ENCODE data around the gene ACBD3. TPM values are rescaled to one million over a fixed set of nuclear protein-coding genes. Genes with fewer than 3 reads are reported as not detected.

The ACBD3 gene
- total RNA-seq, 1 experiment from 2014 or later = 59.0 TPM

DNA sequence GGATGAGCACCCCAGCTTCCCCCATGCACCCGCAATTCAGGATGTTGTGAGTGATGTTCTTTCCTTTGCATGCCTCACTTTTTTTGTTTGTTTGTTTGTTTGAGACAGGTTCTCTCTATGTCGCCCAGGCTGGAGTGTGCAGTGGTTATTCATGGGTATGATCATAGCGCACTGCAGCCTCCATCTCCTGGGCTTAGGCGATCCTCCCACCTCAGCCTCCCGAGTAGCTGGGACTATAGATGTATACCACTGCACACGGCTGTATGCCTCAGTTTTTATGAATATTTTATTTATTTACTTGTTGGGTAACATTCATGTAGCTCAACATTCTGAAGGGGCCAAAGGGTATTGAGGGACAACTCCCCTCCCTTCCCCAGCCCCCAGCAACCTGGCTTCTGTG, 69.2 kb downstream of the ACBD3 start:
- no peak for DNase-seq (ENCODE audit: extremely low read depth, low read depth)

DNA sequence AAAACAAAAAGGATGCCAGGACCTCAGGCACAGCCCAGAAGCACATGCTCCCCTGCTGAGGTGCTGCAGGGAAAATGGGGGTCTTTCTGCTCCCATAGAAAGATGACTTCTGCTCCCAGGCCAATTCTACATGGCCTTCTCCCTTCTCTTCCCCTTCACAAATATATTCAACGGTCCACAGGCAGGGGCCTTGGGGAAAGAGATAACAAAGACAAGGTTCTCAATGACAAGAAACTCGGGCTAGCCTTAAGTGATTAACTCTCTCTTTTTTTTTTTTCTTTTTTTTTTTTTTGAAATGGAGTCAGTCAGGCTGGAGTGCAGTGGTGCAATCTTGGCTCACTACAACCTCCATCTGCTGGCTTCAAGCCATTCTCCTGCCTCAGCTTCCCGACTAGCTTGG, 69.9 kb downstream of the ACBD3 start:
- no peak for DNase-seq (ENCODE audit: extremely low read depth, low read depth)

DNA sequence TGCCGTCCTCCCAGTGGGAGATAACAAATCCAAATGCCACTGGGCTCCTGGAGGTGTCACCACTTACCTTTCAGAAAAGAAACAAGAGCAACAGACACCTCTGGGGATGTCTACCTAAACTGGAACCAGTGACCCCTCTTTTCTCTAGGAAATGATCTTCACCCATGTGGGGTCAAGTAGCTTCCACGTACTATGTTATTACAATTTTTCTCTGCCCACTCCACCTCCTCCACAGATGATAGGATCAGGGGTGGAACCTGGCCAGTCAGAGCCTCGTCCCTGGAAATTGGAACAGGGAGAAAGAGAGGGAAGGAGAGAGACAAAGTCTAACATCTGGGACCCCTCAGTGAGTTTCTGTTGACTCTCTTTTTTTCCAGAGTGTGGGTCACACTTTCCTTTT, 73.9 kb downstream of the ACBD3 start:
- DNase-seq (ENCODE audit: extremely low read depth, low read depth) = no peak

DNA sequence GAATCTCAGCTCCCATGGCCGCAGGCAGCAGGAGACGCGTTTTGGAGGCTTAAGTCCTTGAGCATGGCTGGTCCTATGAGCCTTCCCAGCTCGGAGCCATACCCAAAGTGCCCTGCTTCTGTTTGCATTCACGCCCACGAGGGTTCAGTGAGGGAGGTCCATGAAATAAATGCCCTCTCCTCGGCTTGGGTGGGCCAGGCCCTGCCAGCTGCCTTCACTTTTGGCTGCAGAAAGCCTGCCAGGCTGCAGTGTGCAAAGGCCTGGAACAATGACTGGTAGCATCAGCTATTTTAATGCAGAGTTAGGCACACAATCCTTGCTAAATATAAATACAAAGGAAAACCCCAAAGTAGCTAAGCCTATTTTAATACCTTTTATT, 74.7 kb downstream of the ACBD3 start:
- no peak for DNase-seq (ENCODE audit: extremely low read depth, low read depth)

DNA sequence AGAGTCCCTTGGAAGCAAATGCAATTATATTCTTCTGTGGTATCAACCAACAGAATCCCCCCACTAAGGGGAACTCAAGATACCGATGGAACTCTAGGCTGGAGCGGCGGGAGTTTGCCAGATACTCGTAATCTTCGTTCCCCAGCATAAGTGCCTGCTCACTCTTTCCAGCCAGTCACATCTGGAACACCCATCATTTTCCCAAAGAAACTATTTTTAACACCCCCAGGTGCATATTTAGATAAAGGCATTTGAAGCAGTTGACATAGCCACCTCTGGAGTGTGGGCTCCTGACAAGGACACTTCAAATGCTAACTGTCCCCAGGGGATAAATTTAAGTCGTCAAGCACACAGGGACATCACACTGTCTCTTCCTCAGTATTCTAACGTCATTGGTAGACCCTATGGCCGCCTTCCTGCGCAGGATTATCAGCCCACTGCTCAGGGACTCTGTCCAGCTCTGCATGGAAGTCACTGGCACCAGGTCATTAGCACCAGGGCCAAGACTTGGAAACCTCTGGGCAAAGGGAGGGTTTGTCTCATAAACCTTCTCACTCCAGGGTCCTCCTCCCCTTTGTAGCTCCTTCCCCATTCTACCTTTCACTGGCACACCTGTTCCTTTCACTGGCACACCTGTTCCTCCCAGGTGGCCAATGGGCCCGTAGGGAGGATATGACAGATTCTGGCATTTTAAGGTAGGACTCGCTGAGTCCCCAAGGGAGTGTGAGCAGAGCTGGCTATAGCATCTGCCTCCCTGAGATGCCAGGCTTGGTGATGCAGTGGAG, 75.3 kb downstream of the ACBD3 start:
- DNase-seq (ENCODE audit: extremely low read depth, low read depth) = no peak

DNA sequence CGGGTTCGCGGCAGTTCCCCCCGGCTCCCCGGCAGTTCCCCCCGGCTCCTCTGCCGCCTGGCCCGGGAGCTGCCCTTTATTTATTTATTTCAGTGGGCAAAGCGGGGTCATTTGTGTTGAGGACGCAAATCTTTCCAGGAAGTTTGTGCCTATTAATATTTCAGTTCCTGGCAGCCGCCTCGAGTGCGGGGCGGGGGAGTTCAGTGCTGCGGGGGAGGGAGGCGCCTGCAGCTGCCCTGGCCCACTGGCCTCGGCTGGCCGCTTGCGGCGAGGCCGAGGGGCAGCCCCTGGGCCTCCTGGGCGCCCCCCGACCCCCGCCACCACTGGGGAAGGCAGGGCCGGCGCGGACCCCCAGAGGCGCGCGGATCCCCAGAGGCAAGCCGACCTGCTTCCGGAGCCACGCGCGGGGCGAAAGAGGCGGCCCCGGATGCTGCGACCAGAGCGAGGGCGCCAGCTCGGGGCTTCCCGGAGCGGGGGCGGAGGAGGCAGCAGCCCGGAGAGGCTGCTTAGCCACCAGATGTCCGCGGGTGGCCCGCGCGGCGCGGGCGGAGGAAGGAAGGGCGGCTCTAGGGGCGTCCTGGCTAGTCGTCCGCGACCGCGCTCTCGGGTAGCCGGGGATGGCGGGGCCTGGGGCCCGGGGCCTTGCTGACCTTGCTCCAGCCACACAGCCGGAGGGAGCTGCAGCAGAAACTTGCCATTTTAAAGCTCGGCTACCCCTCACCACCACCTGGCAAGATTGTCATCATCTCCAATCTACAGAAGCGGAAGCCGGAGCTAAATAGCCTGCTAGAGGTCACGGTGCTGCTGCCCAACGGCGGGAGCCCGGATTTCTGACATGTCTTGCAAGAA, 76.1 kb downstream of the ACBD3 start:
- DNase-seq (ENCODE audit: extremely low read depth, low read depth) = peak; percentile 41

DNA sequence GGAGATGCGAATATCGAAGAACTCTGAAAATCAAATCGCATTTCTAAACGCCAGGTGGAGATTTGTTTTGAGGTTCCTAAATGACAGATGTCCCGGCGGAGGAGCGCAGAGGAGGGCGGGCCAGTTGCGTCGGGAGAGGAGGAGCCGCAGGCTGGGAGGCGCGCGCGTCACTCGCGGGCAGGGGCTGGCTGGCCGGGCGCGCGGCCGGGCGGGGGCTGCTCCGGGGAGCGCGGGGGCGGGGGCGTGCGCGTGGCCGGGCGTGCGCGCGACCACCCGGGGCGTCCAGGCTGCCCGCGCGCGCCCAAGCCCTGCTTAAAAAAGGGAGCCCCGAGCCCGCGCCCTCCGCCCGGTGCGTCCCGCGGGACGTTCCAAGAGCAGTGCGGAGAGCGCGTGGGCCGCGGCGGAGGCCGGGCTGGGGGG, 76.7 kb downstream of the ACBD3 start:
- peak; percentile 77 for DNase-seq (ENCODE audit: extremely low read depth, low read depth)

DNA sequence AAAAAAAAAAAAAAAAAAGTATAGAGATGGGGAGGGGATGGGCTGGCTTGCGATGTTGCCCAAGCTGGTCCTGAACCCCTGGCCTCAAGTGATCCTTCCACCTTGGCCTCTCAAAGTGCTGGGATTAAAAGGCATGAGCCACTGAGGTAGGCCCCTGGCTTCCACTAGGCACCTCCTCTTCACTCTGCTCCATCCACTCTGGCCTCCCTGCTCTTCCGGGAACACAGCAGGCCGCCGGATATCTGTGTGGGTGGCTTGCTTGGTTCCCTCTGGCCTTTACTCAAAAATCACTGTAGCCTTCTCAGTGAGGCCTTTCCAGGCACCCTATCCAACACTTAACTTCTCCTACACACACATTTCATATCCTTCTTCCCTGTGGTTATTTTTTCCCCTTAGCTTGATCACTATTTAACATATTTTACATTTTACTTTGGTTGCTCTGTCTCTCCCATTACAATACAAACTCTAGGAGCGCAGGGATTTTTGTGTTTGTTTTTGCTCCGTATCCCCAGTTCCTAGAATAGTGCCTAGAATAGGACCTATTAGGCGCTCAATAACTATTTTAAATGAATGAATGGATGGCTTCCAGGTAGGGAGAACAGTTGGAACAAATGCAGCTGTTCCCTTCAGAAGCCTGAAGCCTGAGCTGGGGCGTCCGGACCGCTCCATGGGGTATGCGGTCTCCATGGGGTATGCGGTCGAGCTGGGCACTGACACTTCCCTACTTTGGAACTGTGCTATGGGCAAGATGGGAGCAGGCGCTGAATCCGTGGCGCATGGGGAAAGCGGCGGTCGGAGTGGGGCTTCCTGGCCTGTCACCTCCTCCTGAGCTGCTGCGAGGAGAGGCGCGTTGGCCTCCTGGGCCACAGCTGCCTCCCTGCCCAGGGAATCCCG, 77.4 kb downstream of the ACBD3 start:
- no peak for DNase-seq (ENCODE audit: extremely low read depth, low read depth)

DNA sequence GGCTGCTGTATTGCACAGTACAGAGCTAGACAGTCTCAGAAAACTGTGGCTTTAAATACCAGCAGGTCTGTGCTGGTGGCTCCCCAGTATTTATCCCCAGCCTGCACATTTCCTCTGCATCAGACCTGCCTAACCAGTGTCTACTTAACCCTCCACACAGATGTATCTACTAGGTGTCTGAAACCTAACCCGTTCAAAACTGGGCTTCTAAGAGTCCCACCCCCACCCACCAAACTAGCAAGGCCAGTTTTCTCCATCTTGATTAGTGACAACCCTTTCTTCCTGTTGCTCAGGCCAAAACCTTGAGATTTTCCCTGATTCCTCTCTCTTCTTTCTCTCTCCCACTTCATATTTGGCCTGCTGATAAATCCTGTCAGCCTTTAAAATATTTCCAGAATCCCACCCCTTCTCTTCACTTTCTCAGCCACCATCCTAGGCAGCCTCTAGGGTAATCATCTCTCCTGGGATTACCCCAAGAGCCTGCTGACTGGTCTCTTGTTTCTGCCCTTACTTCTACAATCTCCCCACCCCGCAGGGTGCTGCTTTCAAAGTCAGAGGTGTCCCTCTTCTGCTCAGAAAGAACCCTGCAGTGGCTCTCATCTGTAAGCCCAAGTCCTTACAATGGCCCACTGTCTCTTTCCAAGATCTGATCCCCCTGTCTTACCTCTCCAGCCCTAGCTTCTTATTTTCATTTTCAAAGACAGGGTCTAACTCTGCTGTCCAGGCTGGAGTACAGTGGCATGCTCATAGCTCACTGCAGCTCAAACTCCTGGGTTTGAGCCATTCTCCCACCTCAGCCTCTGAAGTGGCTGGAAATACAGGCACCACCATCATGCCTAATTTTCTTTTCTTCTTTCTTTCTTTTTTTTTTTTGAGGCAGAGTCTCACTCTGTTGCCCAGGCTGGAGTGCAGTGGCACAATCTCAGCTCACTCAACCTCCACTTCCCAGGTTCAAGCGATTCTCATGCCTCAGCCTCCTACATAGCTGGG, 78.8 kb downstream of the ACBD3 start:
- DNase-seq (ENCODE audit: extremely low read depth, low read depth) = no peak

DNA sequence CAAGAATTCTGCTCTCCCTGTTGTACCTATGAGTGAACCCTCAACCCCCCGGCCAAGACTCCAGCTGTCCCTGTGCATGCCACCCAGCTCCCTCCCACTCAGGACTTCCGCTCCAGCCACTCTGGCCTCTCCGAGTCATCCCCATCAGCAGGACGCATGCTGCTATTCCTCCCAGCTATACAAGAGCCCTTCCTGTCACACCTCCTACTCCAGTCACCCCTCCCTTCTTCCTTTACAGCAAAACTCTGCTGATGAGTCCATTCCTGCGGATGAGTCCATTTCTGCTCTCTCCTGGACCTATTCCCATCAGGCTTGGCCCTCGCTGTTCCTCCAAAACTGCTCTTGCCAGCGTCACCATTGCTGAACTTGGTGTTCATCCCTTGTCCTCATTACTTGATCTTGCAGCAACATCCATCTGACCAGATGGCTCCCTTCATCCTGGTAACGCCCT, 81.8 kb downstream of the ACBD3 start:
- no peak for DNase-seq (ENCODE audit: extremely low read depth, low read depth)

DNA sequence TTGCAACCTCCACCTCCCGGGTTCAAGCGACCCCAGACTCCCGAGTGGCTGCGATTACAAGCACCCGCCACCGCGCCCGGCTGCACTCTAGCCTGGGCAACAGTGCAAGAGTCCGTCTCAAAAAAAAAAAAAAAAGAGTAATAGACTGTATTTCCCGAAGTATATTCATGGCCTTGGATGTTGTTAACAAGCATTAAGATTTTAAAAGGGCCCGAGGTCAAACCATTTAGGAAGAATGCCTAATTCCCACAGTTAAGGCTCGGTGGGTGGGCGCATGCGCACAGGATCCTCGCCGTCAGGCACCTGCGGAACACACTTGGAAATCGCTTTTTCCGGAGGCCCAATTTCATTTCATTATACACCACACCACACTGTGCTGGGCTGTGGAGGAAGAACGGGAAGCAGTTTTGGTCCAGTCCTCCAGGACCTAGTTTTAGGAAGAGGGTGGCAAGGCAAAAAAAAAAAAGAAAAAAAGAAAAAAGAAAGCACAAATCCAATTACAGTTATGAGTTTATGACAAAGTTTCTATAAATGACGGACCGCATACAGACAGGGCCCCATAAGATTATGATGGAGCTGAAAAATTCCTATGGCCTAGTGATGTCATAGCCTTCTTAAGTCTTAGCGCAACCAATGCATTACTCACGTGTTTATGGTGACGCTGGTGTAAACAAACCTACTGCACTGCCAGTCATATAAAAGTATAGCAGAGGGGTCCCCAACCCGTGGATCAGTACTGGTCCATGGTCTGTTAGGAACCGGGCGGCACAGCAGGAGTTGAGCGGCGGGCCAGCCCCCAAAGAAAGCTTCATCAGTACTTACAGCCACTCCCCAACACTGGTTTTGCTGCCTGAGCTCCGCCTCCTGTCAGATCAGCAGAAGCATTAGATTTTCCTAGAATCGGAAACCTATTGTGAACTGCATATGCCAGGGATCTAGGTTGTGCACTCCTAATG, 85.8 kb downstream of the ACBD3 start:
- peak; percentile 33 for DNase-seq (ENCODE audit: extremely low read depth, low read depth)

DNA sequence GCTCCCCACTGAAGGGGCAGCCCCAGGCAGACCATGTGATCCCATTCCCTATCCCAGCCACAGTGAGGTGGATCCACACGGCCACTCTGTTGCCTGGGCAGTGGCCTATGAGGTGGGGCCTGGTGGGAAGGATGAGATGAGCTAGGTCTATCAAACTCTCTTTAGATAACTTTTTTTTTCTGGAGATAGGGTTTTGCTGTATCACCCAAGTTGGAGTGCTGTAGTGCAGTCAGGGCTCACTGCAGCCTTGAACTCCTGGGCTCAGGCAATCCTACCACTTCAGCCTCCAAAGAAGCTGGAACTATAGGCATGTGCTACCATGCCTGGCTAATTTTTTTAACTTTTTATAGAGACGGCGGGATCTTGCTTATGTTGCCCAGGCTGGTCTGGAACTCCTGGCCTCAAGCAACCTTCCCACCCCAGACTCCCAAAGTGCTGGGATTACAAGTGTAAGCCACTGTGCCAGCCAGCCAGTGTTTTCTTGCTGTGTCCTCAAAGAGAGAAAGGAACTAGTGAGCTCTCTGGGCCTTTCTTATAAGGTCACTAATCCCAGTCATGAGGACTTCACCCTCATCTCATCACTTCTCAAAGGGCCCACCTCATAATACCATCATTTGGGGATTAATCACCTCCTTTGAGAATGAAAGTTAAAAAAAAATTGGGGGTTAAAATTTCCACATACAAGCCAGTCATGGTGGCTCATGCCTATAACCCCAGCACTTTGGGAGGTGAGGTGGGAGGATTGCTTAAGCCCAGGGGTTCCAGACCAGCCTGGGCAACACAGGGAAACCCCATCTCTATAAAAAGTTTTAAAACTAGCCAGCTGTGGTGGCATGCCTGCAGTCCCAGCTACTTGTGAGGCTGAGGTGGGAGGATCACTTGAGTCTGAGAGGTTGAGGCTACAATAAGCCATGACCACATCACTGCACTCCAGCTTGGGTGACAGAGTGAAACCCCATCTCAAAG, 87.4 kb downstream of the ACBD3 start:
- DNase-seq (ENCODE audit: extremely low read depth, low read depth) = no peak

DNA sequence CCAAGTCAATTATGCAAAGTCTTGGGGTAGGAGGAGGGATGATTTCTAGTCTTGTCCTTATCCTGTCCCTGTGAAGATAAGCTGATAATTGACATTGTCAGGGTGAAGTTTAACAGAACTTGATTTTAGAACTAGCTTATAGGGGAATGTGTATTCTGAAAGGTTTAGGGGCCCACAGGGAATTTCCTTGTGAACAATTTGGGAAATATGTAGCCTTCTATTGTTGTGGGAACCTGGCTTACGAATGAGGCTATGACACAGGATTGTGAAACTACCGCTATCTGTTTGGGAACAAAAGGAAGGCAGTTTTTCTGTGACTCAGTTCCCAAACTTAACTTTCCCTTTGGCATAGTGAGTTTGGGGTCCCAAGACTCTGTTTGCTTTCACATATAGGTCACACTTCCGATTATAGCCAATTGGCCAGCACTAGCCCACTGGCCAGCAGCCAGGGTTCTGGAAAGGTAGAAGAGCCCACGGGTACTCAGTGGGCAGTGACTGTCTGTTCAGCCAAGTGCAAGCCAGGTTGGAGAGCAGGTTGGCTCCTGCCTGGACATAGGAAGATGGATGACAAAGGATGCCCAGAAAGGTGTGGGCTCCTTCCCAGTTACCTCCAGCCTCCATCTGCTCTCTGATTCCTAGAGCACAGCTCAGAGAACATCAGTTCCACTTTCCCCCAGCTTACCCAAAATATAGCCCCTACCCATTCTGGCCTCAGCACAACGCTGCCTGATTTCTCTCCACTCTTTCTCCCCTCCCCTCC, 88.5 kb downstream of the ACBD3 start:
- no peak for DNase-seq (ENCODE audit: extremely low read depth, low read depth)

DNA sequence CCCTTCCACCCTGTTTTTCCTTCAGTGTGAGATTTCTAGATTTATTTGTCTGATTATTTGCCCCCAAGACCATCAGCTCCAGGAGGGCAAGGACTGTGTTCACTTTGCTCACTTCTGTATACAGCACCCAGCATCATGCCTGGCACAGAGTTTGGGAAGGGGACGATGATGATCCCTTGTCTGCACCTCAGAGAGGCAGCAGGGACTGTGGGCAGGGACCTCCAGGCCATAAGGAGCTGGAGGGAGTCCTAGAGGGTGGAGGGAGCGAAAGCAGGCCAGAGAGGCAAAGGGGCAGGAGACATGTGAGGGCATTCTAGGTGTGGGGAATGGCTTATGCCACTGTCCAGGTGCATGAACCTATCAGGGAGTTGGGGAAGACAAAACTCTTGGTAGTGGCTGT, 91.3 kb downstream of the ACBD3 start:
- no peak for DNase-seq (ENCODE audit: extremely low read depth, low read depth)

Measured in NCI-H460 (cell line).